Inflammatory macrophage (primary cell): ENCODE measurements around the gene AK6.
A peak's percentile ranks its signal among the peaks of the same experiment; 100 is the strongest.
"Not testable (repeated sequence)": the region's sequence is repeated elsewhere in the genome, so short reads cannot be mapped to it uniquely, and the experiment has no call there.

ENCODE experiments used
- DNase-seq, 2 donors: peaks; one replicate each; pipeline ENCODE4 v3.0.0-alpha.2; 2020 to 2022

Gene AK6

DNA sequence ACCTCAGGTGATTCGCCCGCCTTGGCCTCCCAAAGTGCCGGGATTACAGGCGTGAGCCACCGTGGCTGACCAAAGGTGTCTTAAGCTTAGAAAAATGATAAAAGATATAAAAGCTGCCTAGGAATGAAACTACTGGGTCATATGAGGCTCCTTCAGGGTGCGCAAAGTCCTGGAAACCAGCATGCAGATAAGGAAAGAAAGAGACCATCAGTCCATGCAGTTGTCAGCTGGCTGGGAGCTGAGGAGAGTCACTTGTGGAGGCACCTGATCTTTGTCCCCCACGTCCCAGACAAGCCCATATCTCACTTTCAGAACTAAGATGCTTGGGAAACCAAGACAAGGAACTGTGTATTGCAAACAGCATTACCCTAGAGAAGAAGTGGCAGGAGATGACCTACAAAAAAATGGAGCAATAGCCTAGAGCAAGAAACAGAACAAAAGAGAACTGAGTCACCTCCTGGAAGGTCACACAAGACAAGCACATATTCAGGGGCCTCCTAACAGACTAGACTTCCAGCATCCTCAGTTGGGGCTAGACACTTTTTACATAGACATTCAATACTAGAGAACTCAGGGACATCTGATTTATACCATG lies 33.9 kb downstream of the AK6 start:
- peak in 1 of 2 donors; percentile 73 for DNase-seq

DNA sequence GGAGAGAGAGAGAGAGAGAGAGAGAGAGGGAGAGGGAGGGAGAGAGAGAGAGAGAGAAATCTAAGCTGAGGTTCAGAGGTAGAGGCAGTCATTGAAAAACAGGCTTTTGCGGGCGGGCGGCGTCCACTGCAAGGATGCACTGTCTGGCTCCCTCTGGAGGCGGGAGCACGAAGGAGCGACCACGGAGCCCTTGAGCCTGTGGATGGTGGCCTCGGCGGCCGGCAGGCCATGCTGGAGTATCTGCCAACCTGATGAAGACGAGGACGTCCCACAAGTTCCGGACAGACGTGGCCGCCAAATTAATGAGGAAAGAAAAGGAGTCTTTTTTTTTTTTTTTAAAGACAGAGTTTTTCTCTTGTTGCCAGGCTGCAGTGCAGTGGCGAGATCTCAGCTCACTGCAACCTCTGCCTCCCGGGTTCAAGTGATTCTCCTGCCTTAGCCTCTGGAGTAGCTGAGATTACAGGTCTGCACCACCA lies 34.5 kb downstream of the AK6 start:
- DNase-seq, result peak; percentile 75 to 83

DNA sequence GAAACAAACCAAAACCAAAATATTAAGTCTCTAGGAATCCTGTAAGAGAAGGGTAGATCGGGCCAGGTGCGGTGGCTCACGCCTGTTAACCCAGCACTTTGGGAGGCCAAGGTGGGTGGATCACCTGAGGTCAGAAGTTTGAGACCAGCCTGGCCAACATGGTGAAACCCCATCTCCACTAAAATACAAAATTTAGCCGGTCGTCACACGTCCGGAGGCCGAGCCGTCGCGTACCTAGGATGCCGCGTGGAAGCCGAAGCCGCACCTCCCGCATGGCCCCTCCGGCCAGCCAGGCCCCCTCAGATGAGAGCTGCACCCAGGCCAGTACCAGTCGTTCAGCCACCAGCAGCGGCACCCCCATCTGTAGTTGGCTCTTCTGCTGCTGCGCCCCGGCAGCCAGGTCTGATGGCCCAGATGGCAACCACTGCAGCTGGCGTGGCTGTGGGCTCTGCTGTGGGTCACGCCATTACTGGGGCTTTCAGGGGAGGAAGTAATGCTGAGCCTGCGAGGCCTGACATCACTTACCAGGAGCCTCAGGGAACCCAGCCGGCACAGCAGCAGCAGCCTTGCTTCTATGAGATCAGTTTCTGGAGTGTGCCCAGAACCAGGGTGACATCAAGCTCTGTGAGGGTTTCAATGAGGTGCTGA lies 35.5 kb downstream of the AK6 start:
- DNase-seq, result not testable (repeated sequence)

DNA sequence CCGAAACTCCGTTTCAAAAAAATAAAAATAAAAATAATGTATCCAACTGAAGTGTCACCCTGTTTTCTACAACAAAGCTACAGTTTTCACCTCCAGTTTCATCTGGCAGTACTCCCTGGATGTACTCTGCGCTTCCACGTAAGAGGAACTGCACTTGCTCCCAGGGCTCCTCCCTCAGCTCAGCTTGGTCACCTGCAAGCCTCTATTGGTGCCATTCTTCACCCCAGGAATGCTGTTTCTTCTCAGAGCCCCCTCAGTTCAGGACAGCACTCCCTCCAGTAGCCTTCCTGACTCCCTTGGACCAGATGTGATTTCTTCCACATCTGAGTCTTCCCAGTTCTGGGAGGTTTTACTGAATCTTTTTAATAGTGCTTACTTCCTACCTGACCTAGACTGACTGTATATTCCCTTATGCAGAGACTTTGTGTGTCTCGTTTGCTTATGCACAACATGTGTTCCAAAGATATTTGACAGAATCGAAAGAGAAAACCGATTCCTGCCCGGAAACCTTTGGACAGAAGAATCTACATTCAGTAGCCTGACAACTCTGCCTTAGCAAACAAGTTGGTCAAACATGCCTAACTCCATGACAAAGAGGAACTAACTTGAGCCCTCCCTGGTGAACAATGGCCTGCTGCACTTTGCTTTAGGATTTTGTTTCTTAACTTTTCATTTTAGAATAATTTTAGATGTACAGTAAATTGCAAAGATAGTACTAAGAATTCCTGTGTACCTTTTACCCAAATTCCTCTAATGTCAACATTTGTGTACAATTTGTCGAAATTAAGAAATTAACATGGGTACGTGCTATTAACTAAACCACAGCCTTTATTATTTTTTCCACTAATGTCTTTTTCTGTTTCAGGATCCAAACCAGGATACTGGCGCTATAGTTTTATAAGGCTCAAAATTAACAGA lies 37.5 kb downstream of the AK6 start:
- DNase-seq, result peak; percentile 42 to 43

DNA sequence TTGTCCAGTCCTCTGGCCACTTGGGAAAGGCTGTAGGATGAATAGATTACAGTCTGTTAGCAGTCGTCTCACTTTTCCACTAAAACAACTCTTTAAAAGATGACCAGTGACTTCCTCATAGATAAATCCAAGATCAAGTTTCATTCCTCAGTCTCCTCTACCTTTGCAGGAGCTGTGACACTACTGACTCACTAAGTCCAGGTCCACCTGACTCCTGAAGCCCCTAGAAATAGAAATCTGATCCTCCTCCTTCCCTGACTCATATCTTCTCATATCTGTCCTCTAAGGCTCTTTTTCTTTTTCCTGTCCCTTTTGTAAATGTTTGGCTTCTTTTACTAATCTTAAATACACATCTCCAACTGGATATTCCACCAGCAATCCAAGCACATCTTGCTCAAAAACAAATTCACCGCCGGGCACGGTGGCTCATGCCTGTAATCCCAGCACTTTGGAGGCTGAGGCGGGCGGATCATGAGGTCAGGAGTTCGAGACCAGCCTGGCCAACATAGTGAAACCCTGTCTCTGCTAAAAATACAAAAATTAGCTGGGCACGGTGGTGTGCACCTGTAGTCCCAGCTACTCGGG lies 39.3 kb downstream of the AK6 start:
- no peak for DNase-seq

DNA sequence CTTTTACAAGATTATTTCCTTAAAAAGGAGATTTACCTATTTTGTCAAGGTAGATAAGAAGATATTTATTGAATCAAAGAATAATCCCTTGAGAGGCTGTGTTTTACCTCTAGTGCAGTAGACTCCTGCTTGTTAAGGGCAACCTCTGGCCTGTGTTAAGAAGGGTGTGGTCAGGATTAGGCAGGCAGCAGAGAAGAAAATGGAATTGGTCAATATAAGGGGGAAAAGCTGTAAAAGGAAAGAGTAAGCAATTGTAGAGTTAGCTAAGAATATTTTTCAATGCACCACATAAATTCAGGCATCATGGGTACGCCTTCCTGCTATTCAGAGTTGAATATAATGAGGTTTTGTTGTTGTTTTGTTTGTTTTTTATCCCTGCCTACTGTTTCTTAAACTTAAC lies 43.0 kb downstream of the AK6 start:
- no peak for DNase-seq

DNA sequence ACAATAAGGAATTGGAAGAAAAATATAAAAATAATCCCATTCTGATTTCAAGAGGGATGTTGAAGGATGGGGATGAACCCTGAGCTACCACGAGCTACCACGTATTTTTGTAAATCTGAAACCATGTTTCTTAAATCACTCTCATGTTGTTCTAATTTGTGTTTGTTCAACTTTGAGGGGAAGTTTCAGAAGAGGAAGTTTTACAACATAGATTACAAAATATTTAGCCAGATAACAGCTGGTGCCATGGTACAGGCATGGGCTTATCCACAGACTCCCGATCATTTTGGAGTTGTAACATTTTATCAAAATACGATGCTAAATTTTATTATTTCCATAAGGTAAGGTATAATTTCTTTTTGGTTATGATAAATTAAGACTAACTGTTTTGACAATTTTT lies 51.9 kb downstream of the AK6 start:
- peak; percentile 32 to 64 for DNase-seq

DNA sequence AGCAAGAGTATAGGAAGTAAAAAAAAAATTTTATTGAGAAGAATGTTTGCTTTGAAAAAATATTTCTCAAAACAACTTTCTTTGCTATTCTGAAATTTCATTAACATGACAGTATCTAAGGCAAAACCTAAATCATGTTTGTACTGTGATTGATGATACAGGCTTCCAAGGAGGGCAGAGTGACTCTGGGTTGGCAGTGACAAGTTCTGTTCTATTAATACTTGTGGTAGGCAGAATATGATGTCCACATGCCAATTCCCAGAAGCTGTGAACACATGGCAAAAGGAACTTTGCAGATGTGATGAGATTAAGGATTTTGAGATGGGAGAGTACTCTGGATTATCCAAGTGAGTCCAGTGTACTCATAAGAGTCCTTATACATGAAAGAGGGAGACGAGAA lies 53.3 kb downstream of the AK6 start:
- no peak for DNase-seq

DNA sequence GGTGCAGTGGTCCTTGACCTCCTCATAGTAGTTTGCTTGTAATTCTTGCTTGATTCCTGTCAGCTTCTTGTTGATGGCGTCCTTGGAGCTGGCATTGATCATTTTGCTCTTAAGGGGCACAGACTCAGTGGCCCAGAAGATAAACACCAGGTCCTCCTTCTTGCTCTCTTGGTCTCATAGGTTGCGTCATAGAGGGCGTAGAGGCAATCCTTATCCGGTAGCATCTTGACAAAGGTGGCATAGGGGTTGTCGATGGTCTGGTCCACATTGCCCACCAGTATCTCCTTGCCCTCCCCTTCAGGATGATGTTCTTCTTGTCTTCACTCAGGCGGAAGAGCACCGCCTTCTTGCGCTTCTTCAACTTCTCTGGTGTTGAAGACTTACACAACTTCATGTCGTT lies 55.9 kb downstream of the AK6 start:
- no peak for DNase-seq

DNA sequence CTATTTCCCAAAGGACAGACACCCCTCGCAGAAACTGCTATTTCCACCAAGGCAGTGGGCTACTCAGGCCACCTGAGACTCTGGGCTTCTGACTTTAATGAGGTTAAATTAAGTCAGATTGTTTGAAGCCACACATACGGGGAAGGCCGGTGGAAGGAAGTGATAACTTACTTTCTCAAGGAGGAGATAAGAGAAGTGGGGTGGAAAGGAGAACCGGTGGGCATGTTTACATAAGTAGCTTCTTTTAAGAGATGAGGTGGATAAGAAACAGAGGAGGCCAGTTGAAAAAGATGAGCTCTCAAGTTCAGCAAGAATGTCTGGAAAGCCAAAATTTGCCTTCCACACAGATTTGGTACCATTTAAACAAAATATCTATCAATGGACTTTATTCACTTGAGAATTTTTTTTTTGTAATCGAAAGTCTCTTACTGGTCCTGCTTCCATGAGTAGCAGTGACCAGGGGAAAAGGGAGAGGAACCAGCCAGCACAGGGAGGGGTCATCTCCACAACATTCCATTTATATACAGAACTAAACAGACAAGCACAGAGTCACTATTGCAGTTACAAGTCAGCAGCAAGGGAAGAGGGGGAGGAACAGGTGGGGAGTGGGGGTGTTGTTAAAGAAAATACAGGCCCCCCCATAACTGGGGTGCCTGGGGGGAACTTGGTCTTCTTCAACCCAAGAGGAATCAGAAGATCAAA lies 56.7 kb downstream of the AK6 start:
- DNase-seq, result no peak

DNA sequence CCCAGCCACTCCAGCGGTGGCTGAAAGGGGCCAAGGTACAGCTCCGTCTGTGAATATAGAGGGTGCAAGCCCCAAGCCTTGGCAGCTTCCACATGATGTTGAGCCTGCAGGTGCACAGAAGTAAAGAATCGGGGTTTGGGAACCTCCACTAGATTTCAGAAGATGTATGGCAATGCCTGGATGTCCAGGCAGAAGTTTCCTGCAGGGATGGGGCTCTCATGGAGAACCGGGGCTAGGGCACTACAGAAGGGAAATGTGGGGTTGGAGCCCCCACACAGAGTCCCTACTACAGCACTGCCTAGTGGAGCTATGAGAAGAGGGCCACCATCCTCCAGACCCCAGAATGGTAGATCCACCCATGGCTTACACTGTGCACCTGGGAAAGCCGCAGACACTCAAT lies 59.9 kb downstream of the AK6 start:
- no peak for DNase-seq

DNA sequence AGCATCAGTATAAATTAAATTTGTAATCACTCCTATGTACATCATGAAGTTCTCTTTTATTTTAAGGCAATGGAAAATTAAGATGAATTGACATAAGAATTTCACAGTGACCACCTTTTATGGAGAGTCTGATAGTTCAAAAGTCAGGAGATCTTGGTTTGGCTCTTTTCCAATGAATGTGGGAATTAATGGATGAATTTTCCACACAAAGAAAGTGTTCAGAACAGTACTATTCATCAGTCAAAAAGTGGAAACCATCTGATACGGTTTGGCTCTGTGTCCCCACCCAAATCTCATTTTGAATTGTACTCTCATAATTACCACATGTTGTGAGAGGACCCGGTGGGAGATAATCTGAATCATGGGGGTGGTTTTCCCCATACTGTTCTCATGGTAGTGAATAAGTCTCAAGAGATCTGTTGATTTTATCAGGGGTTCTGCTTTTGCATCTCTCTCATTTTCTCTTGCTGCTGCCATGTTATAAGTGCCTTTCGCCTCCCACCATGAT lies 61.2 kb downstream of the AK6 start:
- no peak for DNase-seq

DNA sequence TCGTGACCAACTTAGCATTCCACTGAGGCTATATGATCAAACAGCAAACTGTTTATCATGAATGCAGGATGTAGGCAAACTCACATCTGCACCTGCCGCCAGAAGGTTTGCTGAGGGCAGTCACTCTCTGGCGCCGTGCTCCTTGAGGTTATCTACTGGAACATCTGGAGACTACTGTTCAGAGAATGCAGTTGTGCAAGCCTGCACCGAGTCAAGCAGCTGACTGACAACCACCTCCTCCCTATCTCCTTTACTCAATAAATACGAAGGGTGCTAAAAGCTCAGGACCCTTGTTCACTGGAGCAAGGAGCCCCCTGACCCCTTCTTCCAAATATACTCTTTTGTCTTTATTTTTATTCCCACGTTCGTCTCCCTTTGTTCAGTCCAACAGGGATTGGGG lies 63.8 kb downstream of the AK6 start:
- no peak for DNase-seq
